Measurements from ENCODE around the gene FOXI1. TPM values are rescaled to one million over a fixed set of nuclear protein-coding genes. Genes with fewer than 3 reads are reported as not detected.

FOXI1 gene
- total RNA-seq (ENCODE audit: low replicate concordance), result not detected in 2 replicates

GRCh38 chr5:170105642-170106611, at the start of gene FOXI1:
Gene FOXI1 (plus strand): TSS chr5:170105897. CDS start chr5:170105958, 61 bp downstream.
- TF ChIP-seq CTCF (IDR thresholded peaks at IDR 0.05; ENCODE audit: insufficient read depth, low read length), result no peak
- no peak for DNase-seq (ENCODE audit: low read depth)
- H3K4me3 ChIP-seq (ENCODE audit: low read depth, low read length), result no peak within 1 kb of the TSS

- no peak for TF ChIP-seq CTCF (IDR thresholded peaks at IDR 0.05; ENCODE audit: insufficient read depth, low read length)
- DNase-seq (ENCODE audit: low read depth), result no peak
- no peak overlapping the region for H3K4me3 ChIP-seq (ENCODE audit: low read depth, low read length)
Observed at GRCh38 chr5:170056561-170057267, 49.0 kb upstream of the FOXI1 start.

GRCh38 chr5:170057311-170057710, 48.4 kb upstream of the FOXI1 start:
- no peak for DNase-seq (ENCODE audit: low read depth)
- no peak for TF ChIP-seq CTCF (IDR thresholded peaks at IDR 0.05; ENCODE audit: insufficient read depth, low read length)
- H3K4me3 ChIP-seq (ENCODE audit: low read depth, low read length), result no peak overlapping the region

GRCh38 chr5:170059221-170059620, 46.5 kb upstream of the FOXI1 start:
- DNase-seq (ENCODE audit: low read depth), result no peak
- TF ChIP-seq CTCF (IDR thresholded peaks at IDR 0.05; ENCODE audit: insufficient read depth, low read length), result no peak
- H3K4me3 ChIP-seq (ENCODE audit: low read depth, low read length), result no peak overlapping the region

GRCh38 chr5:170067152-170067551, 38.5 kb upstream of the FOXI1 start:
- H3K4me3 ChIP-seq (ENCODE audit: low read depth, low read length), result no peak overlapping the region
- no peak for DNase-seq (ENCODE audit: low read depth)
- no peak for TF ChIP-seq CTCF (IDR thresholded peaks at IDR 0.05; ENCODE audit: insufficient read depth, low read length)

GRCh38 chr5:170067574-170068170, 38.0 kb upstream of the FOXI1 start:
- H3K4me3 ChIP-seq (ENCODE audit: low read depth, low read length), result no peak overlapping the region
- no peak for DNase-seq (ENCODE audit: low read depth)
- no peak for TF ChIP-seq CTCF (IDR thresholded peaks at IDR 0.05; ENCODE audit: insufficient read depth, low read length)

Measured in fibroblast of the aortic adventitia (primary cell).